ENCODE data around the gene ATG14.

Gene ATG14

DNA sequence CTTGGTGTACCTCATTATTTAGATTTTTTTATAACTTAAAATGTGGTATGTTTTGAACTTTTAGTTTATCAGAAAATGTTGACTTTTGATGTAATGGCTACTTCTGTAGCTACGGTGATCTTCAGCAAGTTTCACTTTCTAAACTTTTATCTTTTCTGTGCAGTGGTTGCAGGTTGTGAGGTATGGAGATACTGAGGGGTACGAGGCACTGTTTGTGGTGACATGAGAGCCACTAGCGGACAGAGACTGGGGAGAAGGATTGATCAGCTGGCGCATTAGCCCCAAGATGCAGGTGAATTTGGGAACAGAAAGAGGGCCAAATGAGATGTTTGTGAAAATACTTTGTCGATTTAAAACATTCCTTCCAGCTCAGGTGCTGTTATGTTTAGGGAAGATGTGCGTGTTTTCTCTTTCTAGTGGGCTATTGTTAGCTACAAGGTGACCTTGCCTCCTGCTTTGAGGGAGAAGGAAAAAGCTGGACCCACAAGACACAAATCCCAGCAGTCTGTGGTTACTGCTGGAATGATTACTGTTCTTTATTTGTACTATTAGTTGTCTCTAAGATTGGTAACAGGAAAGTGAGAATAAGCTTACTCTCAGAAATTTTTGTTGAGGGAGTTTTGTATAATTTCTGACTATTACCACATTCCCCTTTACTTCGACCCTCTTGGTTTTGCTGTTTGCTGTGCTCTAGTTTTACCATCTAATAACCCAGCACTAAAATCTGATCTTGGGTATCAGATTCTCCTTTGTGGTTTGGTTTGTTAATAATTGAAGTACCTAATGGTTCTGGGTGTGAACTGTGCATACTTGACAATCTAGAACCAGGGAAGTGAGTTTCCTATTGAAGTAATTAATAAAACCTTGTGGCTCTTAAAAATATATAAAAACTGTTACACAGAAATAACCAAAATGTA lies 78.7 kb downstream of the ATG14 start:
- DNase-seq = no peak
- peaks cover 6% of the 10 kb centered on the region for H3K4me1 ChIP-seq
- no peak overlapping the region for H3K4me3 ChIP-seq (ENCODE audit: low read depth, low read length)
- H3K27me3 ChIP-seq = no peaks in the 10 kb centered on the region
- no peaks in the 10 kb centered on the region for H3K36me3 ChIP-seq
- H3K9me3 ChIP-seq = no peaks in the 10 kb centered on the region
- TF ChIP-seq, protein P1, sequence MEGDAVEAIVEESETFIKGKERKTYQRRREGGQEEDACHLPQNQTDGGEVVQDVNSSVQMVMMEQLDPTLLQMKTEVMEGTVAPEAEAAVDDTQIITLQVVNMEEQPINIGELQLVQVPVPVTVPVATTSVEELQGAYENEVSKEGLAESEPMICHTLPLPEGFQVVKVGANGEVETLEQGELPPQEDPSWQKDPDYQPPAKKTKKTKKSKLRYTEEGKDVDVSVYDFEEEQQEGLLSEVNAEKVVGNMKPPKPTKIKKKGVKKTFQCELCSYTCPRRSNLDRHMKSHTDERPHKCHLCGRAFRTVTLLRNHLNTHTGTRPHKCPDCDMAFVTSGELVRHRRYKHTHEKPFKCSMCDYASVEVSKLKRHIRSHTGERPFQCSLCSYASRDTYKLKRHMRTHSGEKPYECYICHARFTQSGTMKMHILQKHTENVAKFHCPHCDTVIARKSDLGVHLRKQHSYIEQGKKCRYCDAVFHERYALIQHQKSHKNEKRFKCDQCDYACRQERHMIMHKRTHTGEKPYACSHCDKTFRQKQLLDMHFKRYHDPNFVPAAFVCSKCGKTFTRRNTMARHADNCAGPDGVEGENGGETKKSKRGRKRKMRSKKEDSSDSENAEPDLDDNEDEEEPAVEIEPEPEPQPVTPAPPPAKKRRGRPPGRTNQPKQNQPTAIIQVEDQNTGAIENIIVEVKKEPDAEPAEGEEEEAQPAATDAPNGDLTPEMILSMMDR (IDR thresholded peaks at IDR 0.05; ENCODE audit: low read depth, low read length) = no peak

DNA sequence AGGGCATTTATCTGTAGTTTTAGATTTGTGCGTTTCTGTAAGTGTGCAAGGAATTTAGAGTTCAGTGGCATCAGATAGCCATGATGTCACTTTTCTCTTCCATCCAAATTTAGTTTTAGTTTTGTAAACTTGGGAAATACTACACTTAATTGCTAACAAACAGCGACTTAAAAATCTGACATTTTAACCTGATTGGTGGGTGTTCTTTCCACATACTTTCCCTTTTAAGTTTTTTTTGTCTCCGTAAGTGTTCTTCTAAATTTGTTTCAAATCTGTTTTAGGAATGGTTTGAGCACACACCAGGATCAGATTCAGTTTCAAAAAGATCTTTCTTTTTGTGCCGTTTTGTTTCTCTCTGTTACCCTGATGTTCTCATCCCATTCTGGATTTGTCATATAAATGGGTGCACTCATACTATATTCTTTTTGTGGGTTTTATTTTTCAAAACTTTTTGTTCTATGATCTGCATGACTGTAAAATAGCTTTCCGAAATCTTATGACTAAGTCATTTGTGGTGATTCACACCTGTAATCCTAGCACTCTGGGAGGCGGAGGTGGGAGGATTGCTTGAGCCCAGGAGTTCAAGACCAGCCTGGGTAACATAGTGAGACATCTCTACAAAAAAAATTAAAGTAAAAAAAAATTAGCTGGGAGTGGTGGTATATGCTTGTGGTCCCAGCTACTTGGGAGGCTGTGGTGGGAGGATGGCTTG lies 81.5 kb downstream of the ATG14 start:
- H3K4me3 ChIP-seq (ENCODE audit: low read depth, low read length) = no peak overlapping the region
- H3K4me1 ChIP-seq = peaks cover 6% of the 10 kb centered on the region
- no peak for DNase-seq

DNA sequence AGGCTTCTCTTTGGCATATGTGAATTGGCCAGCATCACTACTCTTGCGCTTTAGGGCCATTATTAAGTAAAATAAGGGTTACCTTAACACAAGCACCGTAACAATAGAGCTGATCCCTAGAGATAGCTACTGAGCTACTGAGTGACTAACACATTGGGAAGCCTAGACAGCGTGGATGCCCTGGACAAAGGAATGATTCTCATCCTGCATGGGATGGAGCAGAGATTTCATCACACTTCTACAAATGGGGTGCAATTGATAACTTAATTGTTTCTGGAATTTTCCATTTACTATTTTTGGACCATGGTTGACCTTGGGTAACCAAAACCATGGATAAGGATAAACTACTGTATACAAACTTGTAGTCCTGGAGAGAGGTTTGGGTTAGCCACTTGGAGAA lies 83.3 kb downstream of the ATG14 start:
- Histone ChIP-seq H3K27me3 (no peaks in the 10 kb centered on the region), H3K36me3 (no peaks in the 10 kb centered on the region), H3K4me3 (ENCODE audit: low read depth, low read length) (no peak overlapping the region), H3K9me3 (no peaks in the 10 kb centered on the region), H3K4me1 (peaks cover 6% of the 10 kb centered on the region; the same call in 1 of the 2 replicates)
- DNase-seq = no peak
- TF ChIP-seq, protein P1 (IDR thresholded peaks at IDR 0.05; ENCODE audit: low read depth, low read length) = no peak

More for the DNA sequence above, 81.5 kb downstream of the ATG14 start:
- Histone ChIP-seq H3K9me3 (no peaks in the 10 kb centered on the region), H3K36me3 (no peaks in the 10 kb centered on the region), H3K27me3 (no peaks in the 10 kb centered on the region)
- TF ChIP-seq, protein P1 (IDR thresholded peaks at IDR 0.05; ENCODE audit: low read depth, low read length) = no peak

DNA sequence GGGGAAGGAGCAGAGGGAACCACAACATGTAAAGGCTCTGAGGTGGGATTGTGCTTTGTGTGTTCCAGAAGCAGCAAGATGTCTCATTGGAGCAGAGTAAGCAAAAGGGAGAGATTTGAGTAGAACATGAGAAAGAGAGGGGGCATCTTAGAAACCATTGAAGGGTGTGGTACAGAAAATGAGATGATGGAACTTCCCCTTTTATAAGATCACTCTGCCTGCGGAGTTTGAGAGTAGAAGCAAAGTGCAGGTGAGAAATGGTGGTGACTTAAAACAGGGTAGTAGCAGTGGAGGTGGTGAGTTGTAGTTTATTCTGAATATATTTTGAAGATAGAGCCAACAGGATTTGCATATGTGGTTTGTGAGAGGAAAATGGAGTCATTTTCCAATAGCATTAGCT lies 84.5 kb downstream of the ATG14 start:
- Histone ChIP-seq H3K9me3 (no peaks in the 10 kb centered on the region), H3K4me3 (ENCODE audit: low read depth, low read length) (no peak overlapping the region), H3K4me1 (peaks cover 6% of the 10 kb centered on the region; the same call in 1 of the 2 replicates), H3K36me3 (no peaks in the 10 kb centered on the region), H3K27me3 (no peaks in the 10 kb centered on the region)
- TF ChIP-seq, protein P1 (IDR thresholded peaks at IDR 0.05; ENCODE audit: low read depth, low read length) = no peak
- no peak for DNase-seq

DNA sequence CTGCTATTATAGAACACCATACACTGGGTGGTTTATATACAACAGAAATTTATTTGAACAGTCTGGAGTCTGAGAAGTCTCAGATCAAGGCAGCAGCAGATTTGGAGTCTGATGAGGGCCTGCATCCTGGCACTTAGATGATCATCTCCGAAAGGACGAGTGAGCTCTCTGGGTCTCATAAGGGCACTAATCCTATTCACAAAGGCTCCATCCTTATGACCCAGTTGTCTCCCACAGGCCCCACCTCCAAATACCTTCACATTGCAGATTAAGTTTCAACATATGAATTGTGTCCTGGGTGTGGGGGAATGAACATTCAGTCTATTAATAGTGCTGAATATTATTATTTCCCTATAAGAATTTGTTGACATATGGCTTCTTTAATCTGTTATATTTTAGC lies 86.8 kb downstream of the ATG14 start:
- Histone ChIP-seq H3K4me1 (peaks cover 6% of the 10 kb centered on the region; the same call in 1 of the 2 replicates), H3K36me3 (no peaks in the 10 kb centered on the region), H3K9me3 (no peaks in the 10 kb centered on the region), H3K4me3 (ENCODE audit: low read depth, low read length) (no peak overlapping the region), H3K27me3 (no peaks in the 10 kb centered on the region)
- no peak for DNase-seq
- TF ChIP-seq, protein P1 (IDR thresholded peaks at IDR 0.05; ENCODE audit: low read depth, low read length) = no peak

Measured in BE2C (cell line).